Central memory CD8-positive, alpha-beta T cell (primary cell): Measurements from ENCODE around the gene AK2.

Source experiments
- ATAC-seq: fragments of 150-1000 bp; cut with Tn5 transposase; replicated peaks from 2 replicates; pipeline ENCODE4 v1.10.0; 2022; ENCODE audit warnings: mild to moderate bottlenecking, moderate FRiP score, moderate number of reproducible peaks; ENCODE audit not compliant: poor library complexity, severe bottlenecking; ENCODE audit errors: extremely low read depth
- DNase-seq, 2 donors: peaks; one replicate each; pipeline ENCODE4 v3.0.0; 2021; ENCODE audit warnings: low spot score in 2 of 2
- H3K27ac Mint-ChIP-seq: one replicate; pipeline ENCODE4 v1.8.0; 2022; ENCODE audit warnings: low read depth, mild to moderate bottlenecking, moderate library complexity, mixed read lengths
- H3K27me3 Mint-ChIP-seq: one replicate; pipeline ENCODE4 v1.8.0; 2022; ENCODE audit warnings: mixed read lengths
- H3K36me3 Mint-ChIP-seq: one replicate; pipeline ENCODE4 v1.8.0; 2022; ENCODE audit warnings: mild to moderate bottlenecking, moderate library complexity, mixed read lengths; ENCODE audit not compliant: insufficient read depth
- H3K4me1 Mint-ChIP-seq: one replicate; pipeline ENCODE4 v1.8.0; 2022; ENCODE audit warnings: mixed read lengths
- H3K4me3 Mint-ChIP-seq: one replicate; pipeline ENCODE4 v1.8.0; 2022; ENCODE audit warnings: mild to moderate bottlenecking, moderate library complexity, mixed read lengths
- H3K9me3 Mint-ChIP-seq: one replicate; pipeline ENCODE4 v1.8.0; 2022; ENCODE audit warnings: mixed read lengths

AK2 gene

DNA sequence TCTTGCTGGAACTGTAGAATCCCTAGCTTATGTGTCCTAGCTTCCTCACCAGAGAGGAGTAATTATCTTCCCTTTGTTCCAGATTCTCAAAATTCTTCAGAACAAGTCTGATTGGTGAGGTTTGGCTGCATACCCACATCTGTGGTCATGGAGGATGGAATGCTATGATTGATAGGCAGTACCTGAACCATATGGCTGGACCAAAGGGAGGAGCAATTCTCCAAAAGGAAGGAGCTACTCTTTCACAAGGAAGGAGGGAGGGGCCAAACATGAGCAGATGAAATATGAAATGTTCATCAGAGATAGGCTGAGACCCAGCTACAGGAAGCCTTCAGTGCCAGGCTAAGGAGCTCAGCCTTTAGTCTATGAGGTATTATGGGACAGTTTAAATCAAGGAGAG, 67.1 kb downstream of the AK2 start:
- no peak for DNase-seq
- H3K9me3 Mint-ChIP-seq: no peaks in the 10 kb centered on the region
- H3K4me1 Mint-ChIP-seq: peaks cover 7% of the 10 kb centered on the region
- H3K36me3 Mint-ChIP-seq: peaks cover 4% of the 10 kb centered on the region
- no peak for ATAC-seq
- no peak overlapping the region for H3K4me3 Mint-ChIP-seq
- no peak overlapping the region for H3K27ac Mint-ChIP-seq
- peaks cover 23% of the 10 kb centered on the region for H3K27me3 Mint-ChIP-seq

DNA sequence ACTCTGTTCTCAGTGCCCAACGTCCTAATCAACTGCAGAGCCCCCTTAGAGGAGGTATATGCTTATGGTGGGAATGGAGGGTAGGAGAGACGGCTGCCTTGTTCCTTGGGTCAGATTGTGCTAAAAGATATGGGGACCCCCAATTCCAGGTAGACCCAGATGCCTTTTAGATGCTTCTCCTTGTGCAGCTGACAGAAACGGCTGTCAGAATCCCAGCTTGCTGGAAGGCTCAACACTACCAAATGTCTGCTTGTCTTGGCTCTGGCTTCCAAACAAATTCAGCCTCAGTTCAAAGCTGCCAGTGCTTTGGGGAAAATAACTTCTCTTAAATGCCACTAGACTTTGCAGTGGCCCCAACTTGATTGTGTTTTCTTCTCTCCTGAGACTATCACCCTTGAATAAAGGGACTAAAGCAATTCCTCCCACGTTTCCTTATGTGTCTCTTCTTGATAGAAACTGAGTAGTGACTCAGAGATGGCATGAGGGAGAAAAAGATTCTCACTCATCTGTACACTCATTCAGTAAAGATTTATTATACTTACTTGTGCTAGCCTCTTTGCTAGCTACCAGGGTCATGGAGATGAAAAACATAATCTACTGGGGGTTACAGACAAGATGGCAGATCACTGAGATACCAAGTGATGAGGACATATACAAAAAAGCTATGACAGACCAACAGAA, 68.7 kb downstream of the AK2 start:
- Mint-ChIP-seq H3K4me3 (no peak overlapping the region), H3K9me3 (no peaks in the 10 kb centered on the region), H3K36me3 (peaks cover 6% of the 10 kb centered on the region), H3K27me3 (peaks cover 23% of the 10 kb centered on the region), H3K4me1 (peaks cover 16% of the 10 kb centered on the region), H3K27ac (no peak overlapping the region)
- DNase-seq: no peak
- no peak for ATAC-seq

DNA sequence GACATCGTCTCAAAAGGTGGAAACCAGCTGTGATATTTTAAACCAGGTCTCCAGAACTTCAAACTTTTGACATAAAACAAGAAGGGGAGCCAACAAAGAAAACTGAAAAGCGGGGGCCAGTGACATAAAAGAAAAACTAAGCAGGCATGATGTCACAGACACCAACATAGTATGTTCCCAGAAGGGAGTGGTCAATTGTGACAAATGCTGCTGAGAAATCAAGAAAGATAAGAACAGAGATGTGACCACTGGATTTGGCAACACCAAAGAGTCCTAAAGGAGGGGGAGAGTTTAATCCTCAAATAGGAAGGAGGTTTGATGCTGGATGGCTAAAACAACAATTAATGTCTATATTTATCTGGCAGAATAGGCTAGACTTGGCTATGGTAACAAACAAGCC, 69.8 kb downstream of the AK2 start:
- H3K4me3 Mint-ChIP-seq: no peak overlapping the region
- peaks cover 9% of the 10 kb centered on the region for H3K36me3 Mint-ChIP-seq
- H3K27me3 Mint-ChIP-seq: peaks cover 12% of the 10 kb centered on the region
- no peaks in the 10 kb centered on the region for H3K9me3 Mint-ChIP-seq
- DNase-seq (no peak), ATAC-seq (no peak)
- H3K4me1 Mint-ChIP-seq: peaks cover 20% of the 10 kb centered on the region
- H3K27ac Mint-ChIP-seq: no peak overlapping the region

DNA sequence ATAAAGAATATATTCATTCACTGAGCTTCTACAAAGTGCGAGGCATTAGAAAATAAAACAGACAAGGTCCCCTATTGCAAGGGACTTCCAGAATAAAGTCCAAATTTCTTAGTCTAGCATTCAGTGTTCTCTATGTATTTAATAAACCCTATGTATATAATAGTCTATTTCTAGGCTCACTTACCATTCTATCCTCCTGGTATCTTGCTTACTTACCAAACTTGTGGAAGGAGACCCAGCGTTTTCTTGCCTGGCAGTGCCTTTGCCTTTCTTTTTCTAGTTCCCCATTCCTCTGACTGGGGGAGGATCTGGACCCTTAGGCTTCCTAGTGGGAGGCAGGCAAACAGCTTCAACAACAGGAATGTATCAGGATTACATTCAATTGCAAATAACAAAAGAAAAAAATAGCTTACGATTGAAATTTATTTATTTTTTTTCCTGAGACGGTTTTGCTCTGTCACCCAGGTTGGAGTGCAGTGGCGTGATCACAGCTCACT, 71.4 kb downstream of the AK2 start:
- no peak for DNase-seq
- H3K4me3 Mint-ChIP-seq: peak overlapping the region; percentile 84
- no peaks in the 10 kb centered on the region for H3K27me3 Mint-ChIP-seq
- peaks cover 32% of the 10 kb centered on the region for H3K4me1 Mint-ChIP-seq
- H3K9me3 Mint-ChIP-seq: no peaks in the 10 kb centered on the region
- no peak for ATAC-seq
- peak overlapping the region; percentile 84 for H3K27ac Mint-ChIP-seq
- H3K36me3 Mint-ChIP-seq: peaks cover 11% of the 10 kb centered on the region

DNA sequence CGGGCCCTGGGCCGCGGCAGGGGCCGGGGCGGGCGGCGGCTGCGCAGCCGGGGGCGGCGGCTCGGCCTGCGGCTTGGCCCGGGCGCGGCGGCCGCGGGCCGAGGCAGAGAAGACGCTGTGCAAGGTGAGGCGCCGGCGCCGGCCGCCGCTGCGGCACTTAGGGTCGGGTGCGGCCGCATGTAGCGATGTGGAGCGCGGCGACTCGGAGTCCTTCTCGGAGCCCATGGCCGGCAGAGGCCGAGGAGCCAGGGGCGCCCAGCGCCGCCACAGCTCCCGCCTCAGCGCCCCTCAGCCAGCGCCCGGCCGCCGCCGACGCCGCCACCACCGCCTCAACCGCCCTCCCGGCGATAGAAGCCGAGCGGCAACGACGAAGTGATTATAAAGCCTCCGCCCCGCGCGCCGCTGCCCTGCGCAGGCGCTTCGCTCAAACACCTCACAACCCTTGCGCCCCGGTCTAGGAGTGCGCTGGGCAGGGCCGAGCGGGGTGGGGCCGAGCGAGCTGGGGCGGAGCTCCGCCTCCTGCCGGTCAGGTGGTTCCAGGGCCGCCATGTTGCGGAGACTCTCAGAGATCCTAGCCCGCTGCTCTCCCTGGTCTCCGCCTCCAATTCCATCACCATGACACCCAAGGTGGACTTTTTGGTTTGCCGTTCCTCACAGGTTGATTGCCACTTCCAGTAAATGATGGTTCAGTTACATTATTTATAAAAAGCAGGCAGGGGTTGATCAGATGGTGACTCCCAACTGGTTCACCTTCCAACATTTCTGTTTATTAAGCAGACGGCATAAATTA, 72.0 kb downstream of the AK2 start, which contains the start of gene RNF19B:
Gene RNF19B (minus strand): TSS at position 349 of the 790 bp plus-strand sequence. CDS start 124 bp downstream, at position 225.
- peak within 1 kb of the TSS; percentile 84 for H3K27ac Mint-ChIP-seq
- DNase-seq (peak; percentile 83 to 91), ATAC-seq (peak; percentile 93)
- no peaks in the 10 kb centered on the region for H3K27me3 Mint-ChIP-seq
- H3K4me1 Mint-ChIP-seq: peaks cover 35% of the 10 kb centered on the region
- H3K36me3 Mint-ChIP-seq: peaks cover 11% of the 10 kb centered on the region
- H3K9me3 Mint-ChIP-seq: no peaks in the 10 kb centered on the region
- peak within 1 kb of the TSS; percentile 84 for H3K4me3 Mint-ChIP-seq

DNA sequence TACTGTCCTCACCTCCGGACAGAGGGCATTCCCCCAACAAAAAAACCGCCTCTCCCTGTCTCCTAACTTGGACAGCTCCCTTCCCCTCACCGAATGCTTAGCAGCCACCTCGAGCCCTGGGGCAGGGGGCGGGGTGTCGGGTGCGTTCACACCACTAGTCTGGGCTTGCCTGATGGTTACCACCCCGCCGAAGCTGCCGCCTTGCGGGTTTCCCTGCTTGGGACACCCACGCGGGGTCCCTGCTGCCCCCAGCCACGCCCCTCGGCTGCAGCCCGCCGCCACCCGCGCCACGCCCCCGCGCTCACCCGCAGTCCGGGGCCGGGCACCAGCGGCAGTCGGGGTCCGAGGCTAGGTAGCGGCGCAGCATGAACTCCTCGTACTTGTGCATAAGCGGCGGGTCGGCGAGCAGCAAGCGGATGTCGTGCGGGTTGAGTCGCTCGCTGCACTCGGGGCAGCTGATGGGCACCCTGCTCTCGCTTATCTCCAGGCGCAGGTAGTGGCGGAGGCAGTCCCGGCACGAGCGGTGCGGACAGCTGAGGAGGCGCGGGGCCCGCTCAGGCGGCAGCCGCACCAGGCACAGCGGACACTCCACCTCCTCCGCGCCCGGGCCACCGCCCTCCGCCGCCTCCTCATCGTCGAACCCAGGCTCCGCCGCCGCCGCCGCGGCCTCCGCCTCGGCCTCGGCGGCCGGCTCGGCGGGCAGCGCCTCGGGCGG, 72.8 kb downstream of the AK2 start:
- peak; percentile 46 to 48 for DNase-seq
- Mint-ChIP-seq H3K27ac (peak overlapping the region; percentile 84), H3K9me3 (no peaks in the 10 kb centered on the region), H3K4me1 (peaks cover 40% of the 10 kb centered on the region), H3K27me3 (no peaks in the 10 kb centered on the region), H3K36me3 (peaks cover 11% of the 10 kb centered on the region), H3K4me3 (peak overlapping the region; percentile 84)
- ATAC-seq: peak; percentile 41

DNA sequence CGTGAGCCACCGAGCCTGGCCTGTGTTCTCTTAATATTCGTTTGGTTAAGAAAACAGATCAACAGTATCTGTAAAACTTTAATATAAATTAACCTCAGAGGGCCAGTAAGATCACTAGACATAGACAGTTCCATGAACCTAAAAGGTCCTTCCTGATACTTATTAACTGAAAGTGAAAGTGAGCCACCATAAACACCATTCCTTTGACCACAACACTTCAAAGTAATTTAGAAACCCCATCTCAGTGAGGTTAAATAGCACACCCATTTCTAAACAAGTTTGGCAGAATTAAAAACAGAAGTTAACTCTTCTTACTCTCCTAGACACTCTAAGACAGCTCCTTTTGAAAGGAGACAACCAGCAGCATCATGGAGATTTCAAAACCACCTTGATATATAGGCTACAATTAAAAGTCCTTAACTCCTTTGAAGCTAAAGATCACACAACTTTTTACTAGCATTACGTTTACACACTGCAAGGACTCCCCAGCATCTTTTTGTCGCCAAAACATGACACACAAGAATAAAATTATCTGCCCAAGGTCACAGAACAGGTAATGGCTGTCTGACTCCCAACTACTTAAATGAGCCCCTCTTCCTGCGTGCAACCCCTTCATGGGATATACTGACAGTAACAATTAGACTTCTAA, 74.3 kb downstream of the AK2 start:
- DNase-seq: no peak
- ATAC-seq: peak; percentile 11
- Mint-ChIP-seq H3K27ac (peak overlapping the region; percentile 84), H3K9me3 (no peaks in the 10 kb centered on the region), H3K4me3 (peak overlapping the region; percentile 84), H3K4me1 (peaks cover 53% of the 10 kb centered on the region), H3K36me3 (peaks cover 10% of the 10 kb centered on the region), H3K27me3 (no peaks in the 10 kb centered on the region)

DNA sequence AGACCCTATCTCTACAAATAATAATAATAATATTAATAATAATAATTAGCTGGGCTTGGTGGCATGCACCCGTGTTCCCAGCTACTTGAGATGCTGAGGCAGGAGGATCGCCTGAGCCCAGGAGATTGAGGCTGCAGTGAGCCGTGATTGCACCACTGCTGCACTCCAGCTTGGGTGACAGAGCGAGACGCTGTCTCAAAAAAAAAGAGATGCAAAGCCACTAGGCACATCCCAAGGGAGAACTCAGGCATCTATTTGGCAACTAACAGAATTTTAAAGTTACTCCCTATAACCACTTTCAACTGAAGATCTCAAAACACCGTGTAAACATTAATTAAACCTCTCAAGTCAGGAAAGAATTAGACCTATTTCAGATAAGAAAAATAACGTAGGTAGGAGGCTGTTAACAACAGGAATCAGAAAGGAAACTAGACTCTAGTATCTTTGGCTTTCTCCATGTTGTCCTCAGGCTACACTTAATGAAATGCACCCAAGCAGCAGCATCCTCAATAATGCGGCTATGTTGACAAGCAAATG, 75.8 kb downstream of the AK2 start:
- no peak for ATAC-seq
- Mint-ChIP-seq H3K27ac (no peak overlapping the region), H3K36me3 (peaks cover 10% of the 10 kb centered on the region), H3K4me1 (peaks cover 62% of the 10 kb centered on the region), H3K9me3 (no peaks in the 10 kb centered on the region), H3K27me3 (no peaks in the 10 kb centered on the region), H3K4me3 (no peak overlapping the region)
- no peak for DNase-seq

DNA sequence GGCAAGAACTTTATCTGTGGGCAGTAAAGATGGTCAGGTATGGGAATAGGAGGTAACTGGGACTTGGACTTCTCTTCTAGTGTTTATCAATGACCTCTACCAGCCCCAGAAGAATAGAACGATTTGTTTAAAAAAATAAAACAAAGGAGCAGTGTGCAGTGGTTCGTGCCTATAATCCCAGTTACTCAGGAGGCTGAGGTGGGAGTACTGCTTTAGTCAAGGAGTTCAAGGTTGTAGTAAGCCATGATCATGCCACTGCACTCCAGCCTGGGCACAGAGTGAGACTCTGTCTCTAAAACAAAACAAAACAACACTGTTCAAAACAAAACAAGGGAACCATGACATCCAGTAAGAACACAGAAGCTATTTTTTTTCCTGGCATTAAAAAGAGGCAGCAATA, 76.3 kb downstream of the AK2 start:
- Mint-ChIP-seq H3K4me3 (no peak overlapping the region), H3K4me1 (peaks cover 68% of the 10 kb centered on the region), H3K27ac (no peak overlapping the region), H3K9me3 (no peaks in the 10 kb centered on the region), H3K27me3 (no peaks in the 10 kb centered on the region), H3K36me3 (peaks cover 10% of the 10 kb centered on the region)
- no peak for DNase-seq
- no peak for ATAC-seq

DNA sequence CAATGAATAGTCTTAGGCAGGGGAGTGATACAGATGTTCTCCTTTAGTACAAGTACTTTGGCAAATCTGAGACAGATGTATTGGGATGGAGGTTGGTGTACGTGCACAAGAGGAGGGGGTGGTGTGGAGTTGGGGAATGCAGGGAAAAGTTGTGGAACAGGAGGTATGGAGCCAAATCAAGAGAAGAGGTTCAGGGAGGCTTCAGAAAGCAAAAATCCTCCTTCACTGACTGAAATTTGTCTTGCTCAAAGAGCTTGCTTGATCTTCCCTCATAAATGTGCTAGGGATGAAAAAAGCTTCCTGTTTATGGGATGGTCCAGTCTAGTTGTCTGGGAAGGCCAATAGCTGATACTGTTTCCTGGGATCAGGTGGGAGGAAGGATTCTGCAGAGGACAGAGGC, 77.9 kb downstream of the AK2 start:
- Mint-ChIP-seq H3K4me1 (peaks cover 76% of the 10 kb centered on the region), H3K9me3 (no peaks in the 10 kb centered on the region), H3K27ac (no peak overlapping the region), H3K4me3 (no peak overlapping the region), H3K27me3 (no peaks in the 10 kb centered on the region), H3K36me3 (peaks cover 11% of the 10 kb centered on the region)
- DNase-seq: no peak
- no peak for ATAC-seq
